Peyer's patch (tissue), 4 donors: Measurements from ENCODE around the gene ZCCHC14. TPM values are rescaled to one million over a fixed set of nuclear protein-coding genes. Genes with fewer than 3 reads are reported as not detected.

Experiments
- DNase-seq, 3 donors: peaks; one replicate each; pipeline ENCODE4 v3.0.0-alpha.2; 2017 to 2019
- H3K27ac ChIP-seq, 4 donors: fragments of 200-600 bp; sonication (generic); one replicate each; pipeline ENCODE4 v1.5.1; 2016 to 2019
- H3K27me3 ChIP-seq, 2 donors: fragments of 200-600 bp; sonication (generic); one replicate each; pipeline ENCODE4 v1.5.1; 2019
- H3K36me3 ChIP-seq, 3 donors: fragments of 200-600 bp; sonication (generic); one replicate each; pipeline ENCODE4 v1.5.1; 2016 to 2019
- H3K4me1 ChIP-seq, 4 donors: fragments of 200-600 bp; sonication (generic); one replicate each; pipeline ENCODE4 v1.5.1; 2016 to 2019
- H3K4me3 ChIP-seq, 4 donors: fragments of 200-600 bp; sonication (generic); 1 replicate in 3 of 4; 2 replicates in 1 of 4; pipeline ENCODE4 v1.5.1; 2016 to 2019; ENCODE audit warnings: mild to moderate bottlenecking in 1 of 4
- H3K9me3 ChIP-seq, 4 donors: fragments of 200-600 bp; sonication (generic); one replicate each; pipeline ENCODE4 v1.5.1; 2016 to 2019; ENCODE audit warnings: mild to moderate bottlenecking in 1 of 4
- POLR2A ChIP-seq, 2 donors: fragments of 450-650 bp; IDR thresholded peaks; one replicate each; pipeline ENCODE4 v1.5.1; 2017; ENCODE audit warnings: antibody characterized with exemption in 2 of 2, mild to moderate bottlenecking in 2 of 2, moderate library complexity in 2 of 2
- total RNA-seq, 4 donors: library from RNA; depleted of rRNA; stranded (reverse); fragments of >200 nt; gene quantifications; one replicate each; pipeline ENCODE4 v1.1.0, GENCODE V29; 2016
- TF ChIP-seq, protein P1 (sequence below), 6 experiments: fragments of 450-650 bp in 4 of 6; fragments of 200-600 bp in 2 of 6; sonication (generic) in 1 of 6; IDR thresholded peaks; one replicate each; pipeline ENCODE4 v1.5.1; 2017 to 2019; ENCODE audit warnings: antibody characterized with exemption in 6 of 6, mild to moderate bottlenecking in 3 of 6, moderate library complexity in 1 of 6

The ZCCHC14 gene
- total RNA-seq, 4 donors from 2014 or later: 28.1 to 68.9 (median 55.9) TPM

DNA sequence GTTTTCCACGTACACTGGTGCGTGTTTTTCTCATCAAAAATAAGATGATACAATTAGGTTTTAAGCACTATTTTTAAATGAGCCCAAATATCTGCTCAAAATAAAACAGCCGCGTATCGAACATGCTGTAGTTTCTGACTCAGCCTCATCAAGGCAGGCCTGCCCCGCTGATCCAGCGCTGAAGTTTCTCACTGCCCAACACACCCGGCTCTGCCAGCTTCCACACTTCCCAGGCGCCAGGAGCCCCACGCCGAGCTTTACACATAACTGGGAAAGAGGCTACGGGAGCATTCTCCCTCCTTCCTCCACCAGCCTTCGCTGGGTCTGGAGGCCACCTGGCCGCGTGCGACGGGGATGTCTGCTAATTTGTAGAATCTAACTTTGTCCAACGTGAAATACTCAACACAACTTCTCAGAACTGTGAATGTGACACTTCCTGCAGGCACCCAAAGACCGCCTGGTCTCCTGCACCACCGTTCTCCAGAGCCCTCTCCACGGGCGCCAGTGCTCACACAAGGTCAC lies 58.6 kb downstream of the ZCCHC14 start:
- Histone ChIP-seq H3K36me3 (peaks cover 0 to 27% (median 0%) of the 10 kb centered on the region in 3 donors), H3K27ac (no peak overlapping the region), H3K4me1 (peaks cover 0 to 21% (median 0%) of the 10 kb centered on the region in 4 donors), H3K4me3 (no peak overlapping the region), H3K27me3 (no peaks in the 10 kb centered on the region), H3K9me3 (no peaks in the 10 kb centered on the region)
- no peak for DNase-seq
- TF ChIP-seq POLR2A (IDR thresholded peaks at IDR 0.05): no peak
- TF ChIP-seq, protein P1, sequence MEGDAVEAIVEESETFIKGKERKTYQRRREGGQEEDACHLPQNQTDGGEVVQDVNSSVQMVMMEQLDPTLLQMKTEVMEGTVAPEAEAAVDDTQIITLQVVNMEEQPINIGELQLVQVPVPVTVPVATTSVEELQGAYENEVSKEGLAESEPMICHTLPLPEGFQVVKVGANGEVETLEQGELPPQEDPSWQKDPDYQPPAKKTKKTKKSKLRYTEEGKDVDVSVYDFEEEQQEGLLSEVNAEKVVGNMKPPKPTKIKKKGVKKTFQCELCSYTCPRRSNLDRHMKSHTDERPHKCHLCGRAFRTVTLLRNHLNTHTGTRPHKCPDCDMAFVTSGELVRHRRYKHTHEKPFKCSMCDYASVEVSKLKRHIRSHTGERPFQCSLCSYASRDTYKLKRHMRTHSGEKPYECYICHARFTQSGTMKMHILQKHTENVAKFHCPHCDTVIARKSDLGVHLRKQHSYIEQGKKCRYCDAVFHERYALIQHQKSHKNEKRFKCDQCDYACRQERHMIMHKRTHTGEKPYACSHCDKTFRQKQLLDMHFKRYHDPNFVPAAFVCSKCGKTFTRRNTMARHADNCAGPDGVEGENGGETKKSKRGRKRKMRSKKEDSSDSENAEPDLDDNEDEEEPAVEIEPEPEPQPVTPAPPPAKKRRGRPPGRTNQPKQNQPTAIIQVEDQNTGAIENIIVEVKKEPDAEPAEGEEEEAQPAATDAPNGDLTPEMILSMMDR (IDR thresholded peaks at IDR 0.05): no peak

DNA sequence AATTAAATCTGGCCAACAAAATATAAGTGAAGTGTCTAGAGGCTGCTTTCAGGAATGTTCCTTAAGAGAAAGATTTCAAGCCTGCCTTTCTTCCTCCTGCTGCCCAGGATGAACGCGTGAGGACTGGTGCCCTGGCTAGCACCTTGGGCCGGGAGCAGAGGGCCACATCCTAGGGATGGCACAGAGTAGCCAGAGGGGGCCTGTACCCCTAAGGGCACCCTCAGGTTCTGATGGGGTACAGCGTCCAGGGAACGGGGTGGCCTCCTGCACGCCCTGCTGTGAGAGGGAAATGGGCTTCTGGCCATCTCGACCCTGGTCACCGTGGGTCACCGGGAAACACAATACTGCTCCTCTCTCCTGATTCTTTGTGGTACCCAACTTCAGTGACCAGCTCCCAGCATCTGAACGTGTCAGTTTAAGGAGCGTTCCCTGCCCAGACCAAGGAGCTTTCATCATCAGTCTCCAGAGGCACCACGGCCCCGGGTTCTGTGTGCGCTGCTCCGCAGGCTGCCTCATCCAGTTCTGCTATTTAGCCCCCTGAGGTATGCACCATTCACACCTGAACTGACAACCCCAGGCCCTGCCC lies 60.4 kb downstream of the ZCCHC14 start:
- no peaks in the 10 kb centered on the region for H3K27me3 ChIP-seq
- H3K4me3 ChIP-seq: no peak overlapping the region
- TF ChIP-seq POLR2A (IDR thresholded peaks at IDR 0.05): no peak
- TF ChIP-seq, protein P1 (IDR thresholded peaks at IDR 0.05): no peak
- H3K9me3 ChIP-seq: no peaks in the 10 kb centered on the region
- H3K36me3 ChIP-seq: peaks cover 0 to 42% (median 0%) of the 10 kb centered on the region in 3 donors
- H3K4me1 ChIP-seq: peaks cover 0 to 21% (median 0%) of the 10 kb centered on the region in 4 donors
- no peak overlapping the region for H3K27ac ChIP-seq
- no peak for DNase-seq

DNA sequence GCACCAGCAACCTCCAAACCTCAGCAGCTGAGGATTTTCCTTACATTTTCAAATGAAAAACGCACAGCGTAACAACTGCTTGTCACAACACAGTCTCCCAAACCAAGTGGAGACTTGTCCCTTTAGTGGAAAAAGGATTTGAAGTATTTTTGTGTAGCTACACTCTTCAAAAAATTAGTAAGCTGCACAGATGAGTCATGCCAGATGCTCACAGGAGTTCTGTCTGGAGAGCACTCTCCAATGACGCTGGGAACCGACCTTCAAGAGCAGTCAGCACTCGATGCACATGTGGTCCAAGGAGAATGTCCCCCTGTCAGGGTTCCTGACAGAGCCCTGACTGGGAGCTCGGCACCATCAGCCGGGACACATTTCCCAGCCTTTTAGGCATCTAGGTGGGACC lies 60.9 kb downstream of the ZCCHC14 start:
- Histone ChIP-seq H3K4me3 (no peak overlapping the region), H3K27ac (no peak overlapping the region), H3K4me1 (peaks cover 0 to 19% (median 0%) of the 10 kb centered on the region in 4 donors), H3K36me3 (peaks cover 0 to 45% (median 0%) of the 10 kb centered on the region in 3 donors), H3K9me3 (no peaks in the 10 kb centered on the region), H3K27me3 (no peaks in the 10 kb centered on the region)
- TF ChIP-seq POLR2A (IDR thresholded peaks at IDR 0.05): no peak
- TF ChIP-seq, protein P1 (IDR thresholded peaks at IDR 0.05): no peak
- no peak for DNase-seq

DNA sequence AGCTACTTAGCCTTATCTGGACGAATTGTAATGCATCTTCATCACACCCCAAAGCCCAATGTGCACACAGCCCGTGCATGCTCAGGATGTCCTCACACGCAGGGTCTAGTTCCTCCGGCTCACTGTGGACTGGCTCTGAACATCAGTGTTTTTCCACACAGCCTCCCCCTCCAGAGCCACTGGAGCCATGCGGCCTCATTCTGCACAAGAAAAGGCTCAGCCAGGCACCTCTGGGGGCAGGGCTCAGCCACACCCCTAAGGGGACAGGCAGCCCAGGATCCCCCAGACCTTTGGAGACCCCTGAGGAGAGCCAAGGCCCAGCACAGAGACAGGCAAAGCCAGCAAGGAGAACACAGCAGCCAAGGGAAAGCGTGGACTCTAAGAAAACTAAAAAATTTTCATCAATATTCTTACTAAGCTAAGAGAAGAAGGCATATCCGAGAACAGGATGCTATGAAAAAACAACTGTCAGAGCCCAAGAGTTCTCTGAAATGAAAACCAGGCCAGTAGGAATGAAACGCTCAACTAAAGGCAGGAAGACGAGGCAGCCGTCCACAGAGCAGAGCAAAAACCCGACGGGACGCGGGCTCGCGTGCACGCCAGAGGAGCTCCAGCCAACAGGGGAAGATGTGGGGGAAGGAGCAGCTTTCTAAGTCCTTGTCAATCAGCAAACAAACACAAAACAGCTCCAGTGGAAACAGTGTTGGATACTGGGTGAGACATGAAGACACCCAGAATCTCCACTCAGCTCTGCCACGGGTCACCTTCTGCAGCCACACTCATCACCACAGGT lies 66.2 kb downstream of the ZCCHC14 start:
- H3K27me3 ChIP-seq: no peaks in the 10 kb centered on the region
- no peaks in the 10 kb centered on the region for H3K9me3 ChIP-seq
- H3K27ac ChIP-seq: no peak overlapping the region
- peaks cover 0 to 79% (median 0%) of the 10 kb centered on the region in 3 donors for H3K36me3 ChIP-seq
- H3K4me1 ChIP-seq: no peaks in the 10 kb centered on the region
- H3K4me3 ChIP-seq: no peak overlapping the region
- TF ChIP-seq POLR2A (IDR thresholded peaks at IDR 0.05): no peak
- TF ChIP-seq, protein P1 (IDR thresholded peaks at IDR 0.05): no peak
- DNase-seq: no peak

DNA sequence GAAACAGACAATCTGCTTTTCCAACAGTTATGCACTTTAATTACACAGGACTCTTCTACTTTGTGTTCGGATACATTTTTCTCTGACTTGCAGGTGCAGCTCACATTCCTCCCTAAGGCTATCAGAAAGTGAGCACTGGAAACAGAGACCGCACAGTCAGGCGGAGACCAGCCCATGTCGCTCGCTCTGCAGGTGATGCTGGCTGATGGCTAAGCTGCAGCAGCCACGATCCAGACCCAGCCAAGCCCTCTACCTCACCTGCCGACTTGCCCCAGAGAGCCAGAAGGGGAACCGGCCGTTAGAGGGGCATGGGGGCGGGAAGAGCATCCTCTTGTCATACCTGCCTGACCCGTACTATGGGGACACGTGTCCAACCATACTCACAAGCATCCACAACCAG lies 66.9 kb downstream of the ZCCHC14 start:
- no peak for DNase-seq
- H3K27me3 ChIP-seq: no peaks in the 10 kb centered on the region
- no peaks in the 10 kb centered on the region for H3K4me1 ChIP-seq
- H3K9me3 ChIP-seq: no peaks in the 10 kb centered on the region
- H3K4me3 ChIP-seq: no peak overlapping the region
- H3K36me3 ChIP-seq: peaks cover 0 to 85% (median 0%) of the 10 kb centered on the region in 3 donors
- TF ChIP-seq, protein P1 (IDR thresholded peaks at IDR 0.05): no peak
- TF ChIP-seq POLR2A (IDR thresholded peaks at IDR 0.05): no peak
- no peak overlapping the region for H3K27ac ChIP-seq
